DMS53 (cell line): ENCODE data around the gene ZFAND6.
"Not testable (repeated sequence)": the region's sequence is repeated elsewhere in the genome, so short reads cannot be mapped to it uniquely, and the experiment has no call there.

Experiments
- DNase-seq: peaks from one replicate; lab custom pipeline; 2025; lab: John Stamatoyannopoulos, UW

ZFAND6 gene

GRCh38 chr15:80058851-80059785 lies at the start of gene ZFAND6:
Gene ZFAND6, plus strand, starts transcription at chr15:80059676. Its CDS starts 60,669 bp downstream, at chr15:80120345.
- DNase-seq, result peak; percentile 97

- no peak for DNase-seq
Observed at GRCh38 chr15:80010131-80010673, 49.3 kb upstream of the ZFAND6 start.

GRCh38 chr15:80011041-80011523 lies 48.4 kb upstream of the ZFAND6 start:
- not testable (repeated sequence) for DNase-seq

DNA sequence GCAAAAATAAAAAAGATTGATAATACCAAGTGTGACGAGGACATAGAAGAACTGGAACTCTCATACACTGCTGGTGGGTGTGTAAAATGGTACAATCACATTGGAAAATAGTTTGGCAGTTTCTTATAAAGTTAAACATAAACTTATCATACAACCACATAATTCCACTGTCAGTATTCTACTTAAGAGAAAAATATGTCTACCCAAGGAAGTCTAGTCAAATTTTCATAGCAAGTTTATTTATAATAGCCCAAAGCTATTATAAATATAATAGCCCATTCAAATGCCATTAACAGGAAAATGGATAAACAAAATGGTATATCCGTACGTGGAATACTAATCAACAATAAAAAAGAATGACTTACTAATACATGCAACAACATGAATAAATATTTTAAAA lies 47.9 kb upstream of the ZFAND6 start:
- no peak for DNase-seq

- DNase-seq, result no peak
Observed at GRCh38 chr15:80012060-80012726, 47.3 kb upstream of the ZFAND6 start.

DNA sequence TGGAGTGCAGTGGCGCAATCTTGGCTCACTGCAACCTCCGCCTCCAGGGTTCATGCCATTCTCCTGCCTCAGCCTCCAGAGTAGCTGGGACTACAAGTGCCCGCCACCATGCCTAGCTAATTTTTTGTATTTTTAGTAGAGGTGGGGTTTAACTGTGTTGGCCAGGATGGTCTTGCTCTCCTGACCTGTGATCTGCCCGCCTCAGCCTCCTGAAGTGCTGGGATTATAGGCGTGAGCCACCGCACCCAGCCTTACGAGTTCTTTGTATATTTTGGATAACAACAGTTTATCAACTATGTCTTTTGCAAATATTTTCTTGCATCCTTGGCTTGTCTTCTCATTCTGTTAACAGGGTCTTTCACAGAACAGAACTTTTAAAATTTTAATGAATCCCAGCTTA lies 45.3 kb upstream of the ZFAND6 start:
- DNase-seq, result not testable (repeated sequence)

GRCh38 chr15:80015156-80015555 lies 44.3 kb upstream of the ZFAND6 start:
- DNase-seq, result no peak

DNA sequence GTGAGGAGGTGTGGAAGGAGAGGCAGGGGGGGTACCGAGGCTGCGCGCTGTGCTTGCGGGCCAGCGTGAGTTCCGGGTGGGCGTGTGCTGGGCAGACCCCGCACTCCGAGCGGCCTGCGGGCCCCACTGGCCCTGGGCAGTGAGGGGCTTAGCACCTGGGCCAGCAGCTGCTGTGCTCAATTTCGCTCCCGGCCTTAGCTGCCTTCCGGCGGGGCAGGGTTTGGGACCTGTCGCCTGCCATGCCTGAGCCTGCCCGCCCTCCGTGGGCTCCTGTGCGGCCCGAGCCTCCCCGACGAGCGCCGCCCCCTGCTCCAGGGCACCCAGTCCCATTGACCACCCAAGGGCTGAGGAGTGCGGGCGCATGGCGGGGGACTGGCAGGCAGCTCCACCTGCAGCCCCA lies 43.0 kb upstream of the ZFAND6 start:
- DNase-seq, result not testable (repeated sequence)

DNA sequence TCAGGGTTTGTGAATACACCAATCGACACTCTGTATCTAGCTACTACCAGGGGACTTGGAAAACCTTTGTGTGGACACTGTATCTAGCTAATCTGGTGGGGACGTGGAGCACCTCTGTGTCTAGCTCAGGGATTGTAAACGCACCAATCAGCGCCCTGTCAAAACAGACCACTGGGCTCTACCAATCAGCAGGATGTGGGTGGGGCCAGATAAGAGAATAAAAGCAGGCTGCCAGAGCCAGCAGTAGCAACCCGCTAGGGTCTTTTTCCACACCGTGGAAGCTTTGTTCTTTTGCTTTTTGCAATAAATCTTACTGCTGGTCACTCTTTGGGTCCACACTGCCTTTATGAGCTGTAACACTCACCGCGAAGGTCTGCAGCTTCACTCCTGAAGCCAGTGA lies 42.3 kb upstream of the ZFAND6 start:
- not testable (repeated sequence) for DNase-seq

DNA sequence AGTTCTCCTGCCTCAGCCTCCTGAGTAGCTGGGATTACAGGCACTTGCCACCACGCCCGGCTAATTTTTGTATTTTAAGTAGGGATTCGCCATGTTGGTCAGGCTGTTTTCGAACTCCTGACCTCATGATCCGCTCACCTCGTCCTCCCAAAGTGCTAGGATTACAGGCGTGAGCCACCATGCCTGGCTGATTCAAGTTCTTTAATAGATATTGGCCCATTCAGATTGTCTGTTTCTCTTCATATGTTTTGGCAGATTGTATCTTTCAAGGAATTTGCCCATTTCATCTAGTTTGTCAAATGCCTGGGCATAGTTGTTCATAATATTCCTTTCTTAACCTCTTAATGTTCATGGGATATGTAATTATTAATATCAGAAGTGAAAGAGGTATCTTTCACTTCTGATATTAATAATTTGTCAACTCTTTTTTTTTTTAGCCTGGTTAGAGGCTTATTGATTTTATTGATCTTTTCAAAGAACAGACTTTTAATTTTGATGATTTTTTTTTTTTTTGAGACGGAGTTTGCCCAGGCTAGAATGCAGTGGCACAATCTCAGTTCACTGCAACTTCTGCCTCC lies 40.2 kb upstream of the ZFAND6 start:
- DNase-seq, result no peak

DNA sequence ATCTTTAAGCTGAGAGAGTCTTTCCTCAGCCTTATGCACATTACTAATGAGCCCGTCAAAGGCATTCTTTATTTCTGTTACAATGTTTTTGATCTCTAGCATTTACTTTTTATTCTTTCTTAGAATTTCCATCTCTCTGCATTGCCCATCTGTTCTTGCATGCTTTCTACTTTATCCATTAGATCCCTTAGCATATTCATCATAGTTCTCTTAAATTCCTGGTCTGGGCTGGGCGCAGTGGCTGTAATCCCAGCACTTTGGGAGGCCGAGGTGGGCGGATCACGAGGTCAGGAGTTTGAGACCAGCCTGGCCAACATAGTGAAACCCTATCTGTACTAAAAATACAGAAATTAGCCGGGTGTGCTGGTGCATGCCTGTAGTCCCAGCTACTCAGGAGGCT lies 39.3 kb upstream of the ZFAND6 start:
- not testable (repeated sequence) for DNase-seq

GRCh38 chr15:80020731-80021130 lies 38.7 kb upstream of the ZFAND6 start:
- DNase-seq, result no peak

- no peak for DNase-seq
Observed at GRCh38 chr15:80026310-80026709, 33.2 kb upstream of the ZFAND6 start.

- no peak for DNase-seq
Observed at GRCh38 chr15:80026754-80027153, 32.7 kb upstream of the ZFAND6 start.

GRCh38 chr15:80028937-80029336 lies 30.5 kb upstream of the ZFAND6 start:
- DNase-seq, result no peak

DNA sequence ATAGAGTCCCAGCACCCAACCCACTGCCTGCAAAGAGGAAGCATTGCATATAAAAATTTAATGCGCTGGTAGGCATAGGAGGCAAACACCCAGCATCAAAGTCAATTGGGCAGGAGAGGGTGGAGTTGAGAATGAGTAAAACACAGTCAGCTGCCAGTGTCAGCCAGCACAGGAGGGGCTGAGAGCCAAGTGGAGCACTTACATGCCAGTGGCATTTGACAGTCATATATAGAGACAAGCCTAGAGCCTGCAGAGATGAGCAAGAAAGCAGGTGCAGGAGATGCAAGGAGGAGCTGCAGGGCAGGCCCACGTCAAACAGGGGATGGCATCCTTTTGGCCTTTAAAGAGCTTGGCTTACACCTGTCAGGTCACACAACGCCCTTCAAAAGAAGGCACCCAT lies 27.6 kb upstream of the ZFAND6 start:
- DNase-seq, result peak; percentile 35

GRCh38 chr15:80034629-80035028 lies 24.8 kb upstream of the ZFAND6 start:
- DNase-seq, result no peak

DNA sequence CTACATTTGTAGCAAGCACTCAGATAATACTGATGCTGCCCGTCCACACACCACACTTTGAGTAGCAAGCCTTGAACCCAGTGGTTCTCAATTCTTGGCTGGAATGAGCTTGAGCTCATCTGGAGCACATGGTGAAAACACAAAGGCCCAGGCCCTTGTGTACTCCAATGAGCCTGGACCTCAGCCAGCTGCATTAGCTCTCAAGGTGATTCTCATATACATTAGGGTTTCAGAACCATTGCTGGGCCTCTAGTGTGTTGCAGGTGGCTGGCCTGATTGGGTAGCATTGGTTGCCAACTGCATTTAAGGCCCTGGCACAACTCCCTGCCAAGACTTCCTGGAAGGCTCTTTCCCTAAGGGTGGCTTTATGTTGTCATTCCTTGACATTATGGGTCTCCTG lies 23.4 kb upstream of the ZFAND6 start:
- no peak for DNase-seq

GRCh38 chr15:80041494-80042253 lies 17.8 kb upstream of the ZFAND6 start:
- DNase-seq, result no peak

GRCh38 chr15:80042568-80042967 lies 16.9 kb upstream of the ZFAND6 start:
- no peak for DNase-seq

DNA sequence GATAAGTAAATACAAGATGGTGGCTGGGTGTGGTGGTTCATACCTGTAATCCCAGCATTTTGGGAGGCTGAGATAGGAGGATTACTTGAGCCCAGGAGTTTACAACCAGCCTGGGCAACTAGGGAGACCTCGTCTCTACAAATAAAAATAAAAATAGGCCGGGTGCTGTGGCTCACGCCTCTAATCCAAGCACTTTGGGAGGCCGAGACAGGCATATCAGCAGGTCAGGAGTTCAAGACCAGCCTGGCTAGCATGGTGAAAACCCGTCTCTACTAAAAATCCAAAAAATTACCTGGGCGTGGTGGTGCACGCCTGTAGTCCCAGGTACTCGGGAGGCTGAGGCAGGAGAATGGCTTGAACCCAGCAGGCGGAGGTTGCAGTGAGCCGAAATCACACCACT lies 14.3 kb upstream of the ZFAND6 start:
- not testable (repeated sequence) for DNase-seq

DNA sequence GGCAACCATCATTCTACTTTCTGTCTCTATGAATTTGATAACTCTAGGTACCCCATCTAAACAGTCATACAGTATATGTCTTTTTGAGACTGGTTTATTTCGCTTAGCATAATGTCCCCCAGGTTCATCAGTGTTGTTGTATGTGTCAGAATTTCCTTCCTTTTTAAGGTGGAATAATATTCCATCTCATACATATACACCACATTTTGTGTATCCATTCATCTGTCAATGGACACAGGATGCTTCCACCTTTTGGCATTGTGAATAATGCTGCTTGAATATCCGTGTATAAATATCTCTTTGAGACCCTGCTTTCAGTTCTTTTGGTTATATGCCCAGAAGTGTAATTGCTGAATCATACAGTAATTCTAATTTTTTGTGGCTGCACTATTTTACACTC lies 10.4 kb upstream of the ZFAND6 start:
- DNase-seq, result no peak
